Stimulated activated naive CD8-positive, alpha-beta T cell treated with anti-CD3 and anti-CD28 coated beads, Interleukin-15, amount 100 ng/mL, for 72 hours (primary cell): ENCODE results near the gene PPIE.
"Not testable (repeated sequence)": the region's sequence is repeated elsewhere in the genome, so short reads cannot be mapped to it uniquely, and the experiment has no call there.

Experiments
- ATAC-seq: fragments of 150-1000 bp; cut with Tn5 transposase; 2 replicates; pipeline ENCODE4 v1.10.0; 2021; ENCODE audit warnings: mild to moderate bottlenecking, moderate library complexity
- DNase-seq, 2 donors: peaks; one replicate each; pipeline ENCODE4 v3.0.0; 2021 to 2022
- H3K27ac Mint-ChIP-seq, 2 donors: one replicate each; pipeline ENCODE4 v1.8.0; 2022; ENCODE audit warnings: mild to moderate bottlenecking in 2 of 2, mixed read lengths in 2 of 2, moderate library complexity in 2 of 2
- H3K27me3 Mint-ChIP-seq: one replicate; pipeline ENCODE4 v1.8.0; 2022; ENCODE audit warnings: mixed read lengths
- H3K4me1 Mint-ChIP-seq: one replicate; pipeline ENCODE4 v1.8.0; 2022; ENCODE audit warnings: mild to moderate bottlenecking, mixed read lengths
- H3K4me3 Mint-ChIP-seq, 2 donors: one replicate each; pipeline ENCODE4 v1.8.0; 2022; ENCODE audit warnings: mild to moderate bottlenecking in 2 of 2, mixed read lengths in 2 of 2, moderate library complexity in 1 of 2
- H3K9me3 Mint-ChIP-seq, 2 donors: one replicate each; pipeline ENCODE4 v1.8.0; 2022; ENCODE audit warnings: mixed read lengths in 2 of 2

The PPIE gene

DNA sequence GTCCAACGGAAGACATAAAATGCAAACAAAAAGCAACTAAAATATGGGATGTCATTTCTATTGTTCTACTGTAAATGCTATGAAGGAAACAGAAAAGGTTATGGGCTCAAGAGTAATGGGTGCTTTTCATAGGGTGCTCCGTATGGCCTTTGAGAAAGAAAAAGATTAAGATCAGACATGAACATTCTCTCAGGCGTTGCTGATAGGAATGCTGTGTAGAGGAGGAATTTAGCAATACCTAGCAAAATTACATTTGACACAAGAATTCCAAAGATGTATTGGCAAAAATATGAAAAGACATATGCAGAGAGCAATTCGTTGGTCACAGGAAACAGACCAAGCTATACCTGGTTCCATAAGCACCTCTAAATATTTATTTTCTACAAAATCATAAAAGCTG lies 38.2 kb downstream of the PPIE start:
- DNase-seq (no peak), ATAC-seq (no peak)
- no peak overlapping the region for H3K4me3 Mint-ChIP-seq
- H3K9me3 Mint-ChIP-seq = no peaks in the 10 kb centered on the region
- H3K4me1 Mint-ChIP-seq = peaks cover 4% of the 10 kb centered on the region
- peaks cover 32% of the 10 kb centered on the region for H3K27me3 Mint-ChIP-seq
- no peak overlapping the region for H3K27ac Mint-ChIP-seq

DNA sequence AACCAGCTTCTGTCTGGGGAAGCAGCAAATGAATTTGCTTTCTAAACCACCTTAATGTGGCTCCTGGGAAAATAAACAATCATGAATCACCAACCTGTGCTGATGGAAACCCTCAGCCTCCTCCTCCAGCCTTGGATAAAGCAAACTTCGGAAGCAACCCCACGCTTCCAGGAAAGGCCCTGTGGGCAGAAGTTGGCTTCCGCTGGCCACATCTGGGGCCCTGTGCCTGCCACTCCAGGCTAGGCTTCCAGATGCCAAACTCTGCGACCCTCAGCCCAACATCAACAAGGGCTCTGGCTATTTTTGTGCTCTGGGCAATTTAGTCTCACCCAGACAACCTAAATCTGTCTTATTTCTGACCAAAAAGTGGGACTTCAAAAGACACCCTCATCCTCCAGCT lies 38.6 kb downstream of the PPIE start:
- ATAC-seq (no peak), DNase-seq (no peak)
- Mint-ChIP-seq H3K4me1 (peaks cover 4% of the 10 kb centered on the region), H3K27me3 (peaks cover 32% of the 10 kb centered on the region), H3K27ac (no peak overlapping the region), H3K9me3 (no peaks in the 10 kb centered on the region), H3K4me3 (no peak overlapping the region)

DNA sequence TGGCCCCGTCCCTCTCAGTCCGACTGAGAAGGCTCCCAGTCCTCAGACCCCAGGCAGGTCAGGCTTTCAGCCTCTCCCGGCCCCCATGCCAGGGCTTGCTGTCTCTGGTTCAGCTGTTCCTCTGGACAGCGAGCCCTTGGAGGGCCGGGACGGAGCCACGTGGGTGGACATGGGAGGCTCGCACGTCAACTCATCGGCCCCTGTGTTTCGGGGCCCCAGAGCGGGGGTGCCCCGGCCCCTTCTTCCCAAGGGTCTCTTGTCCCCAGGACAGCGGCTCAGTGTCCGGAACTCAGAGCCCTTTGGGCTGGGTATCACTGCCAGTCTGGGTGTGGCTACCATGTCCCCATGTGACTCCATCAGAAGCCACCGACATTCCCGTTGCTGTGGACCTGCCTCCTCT lies 39.2 kb downstream of the PPIE start:
- H3K4me1 Mint-ChIP-seq, H3K27ac Mint-ChIP-seq, ATAC-seq, H3K4me3 Mint-ChIP-seq, DNase-seq, H3K9me3 Mint-ChIP-seq: not testable (repeated sequence)
- H3K27me3 Mint-ChIP-seq = peaks cover 34% of the 10 kb centered on the region

DNA sequence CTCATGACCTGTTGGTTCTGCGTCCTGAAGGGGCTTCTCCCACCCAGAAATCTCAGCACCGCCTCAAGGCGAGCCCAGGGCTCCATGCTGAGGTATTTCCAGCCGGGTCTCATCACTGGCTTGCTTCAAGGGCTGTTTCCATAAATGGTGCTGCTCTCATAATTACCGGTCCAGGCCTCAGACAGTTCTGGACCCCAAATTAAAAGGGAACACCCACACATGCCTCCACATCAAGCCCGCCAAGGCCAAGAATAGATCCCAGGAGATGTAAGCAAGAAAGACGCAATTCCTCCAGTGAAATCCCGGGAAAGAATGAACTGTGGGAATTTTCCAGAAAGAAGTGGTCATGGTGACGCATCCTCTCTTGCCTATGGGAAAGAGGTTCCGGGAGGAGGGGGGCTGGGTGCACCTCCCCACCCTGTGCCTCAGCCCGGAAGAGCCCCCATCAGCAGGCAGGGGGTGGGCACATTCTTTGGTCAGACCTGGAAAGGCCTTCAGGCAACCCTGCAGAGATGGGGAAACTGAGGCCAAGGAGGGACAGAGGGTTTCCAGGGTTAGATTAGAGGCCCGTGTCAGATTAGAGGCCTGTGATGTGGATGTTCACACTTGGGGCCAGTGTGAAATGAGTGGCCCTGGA lies 39.9 kb downstream of the PPIE start:
- not testable (repeated sequence) for H3K4me1 Mint-ChIP-seq, ATAC-seq, DNase-seq, H3K27ac Mint-ChIP-seq, H3K4me3 Mint-ChIP-seq, H3K9me3 Mint-ChIP-seq
- H3K27me3 Mint-ChIP-seq = peaks cover 37% of the 10 kb centered on the region

DNA sequence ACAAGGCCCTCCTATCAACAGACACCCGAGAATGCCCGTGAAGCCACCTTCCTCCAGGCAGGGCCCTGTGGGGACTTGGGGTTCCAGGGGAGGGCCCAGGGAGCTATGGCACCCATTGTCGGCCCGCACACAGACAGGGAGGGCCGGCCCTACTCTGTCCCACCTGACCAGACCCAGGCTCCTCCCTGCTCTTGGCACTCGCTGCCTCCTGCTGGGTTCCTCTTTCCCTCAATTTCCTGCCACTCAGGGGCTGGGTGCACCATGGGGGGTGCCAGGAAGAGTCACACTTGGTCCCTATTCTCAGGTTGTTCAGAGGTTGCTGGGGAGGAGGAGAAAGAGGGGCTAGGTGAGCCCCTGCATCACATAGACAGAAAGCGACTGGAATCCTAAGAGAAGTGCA lies 40.5 kb downstream of the PPIE start:
- H3K4me1 Mint-ChIP-seq = peaks cover 4% of the 10 kb centered on the region
- H3K27me3 Mint-ChIP-seq = peaks cover 37% of the 10 kb centered on the region
- ATAC-seq = no peak
- no peak overlapping the region for H3K4me3 Mint-ChIP-seq
- no peaks in the 10 kb centered on the region for H3K9me3 Mint-ChIP-seq
- DNase-seq = no peak
- H3K27ac Mint-ChIP-seq = no peak overlapping the region

DNA sequence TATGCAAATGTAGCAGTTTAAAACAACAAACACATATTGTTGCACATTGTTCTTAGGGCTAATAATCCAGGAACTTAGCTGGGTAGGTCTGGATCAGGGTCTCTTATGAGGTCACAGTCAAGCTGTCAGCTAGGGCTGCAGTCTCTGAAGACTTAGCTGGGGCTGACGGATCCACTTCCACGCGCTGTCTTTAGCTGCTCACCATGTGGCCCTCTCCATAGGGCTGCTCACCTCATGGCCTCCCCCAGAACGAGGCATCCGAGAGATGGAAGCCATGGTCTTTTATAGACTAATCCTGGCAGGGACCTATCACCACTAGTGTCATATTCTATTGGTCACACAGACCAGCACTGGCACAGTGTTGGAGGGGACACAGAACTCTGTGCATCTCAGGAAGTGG lies 41.1 kb downstream of the PPIE start:
- peaks cover 37% of the 10 kb centered on the region for H3K27me3 Mint-ChIP-seq
- H3K27ac Mint-ChIP-seq = no peak overlapping the region
- H3K4me1 Mint-ChIP-seq = peaks cover 4% of the 10 kb centered on the region
- no peak for DNase-seq
- H3K9me3 Mint-ChIP-seq = no peaks in the 10 kb centered on the region
- ATAC-seq = no peak
- H3K4me3 Mint-ChIP-seq = no peak overlapping the region

DNA sequence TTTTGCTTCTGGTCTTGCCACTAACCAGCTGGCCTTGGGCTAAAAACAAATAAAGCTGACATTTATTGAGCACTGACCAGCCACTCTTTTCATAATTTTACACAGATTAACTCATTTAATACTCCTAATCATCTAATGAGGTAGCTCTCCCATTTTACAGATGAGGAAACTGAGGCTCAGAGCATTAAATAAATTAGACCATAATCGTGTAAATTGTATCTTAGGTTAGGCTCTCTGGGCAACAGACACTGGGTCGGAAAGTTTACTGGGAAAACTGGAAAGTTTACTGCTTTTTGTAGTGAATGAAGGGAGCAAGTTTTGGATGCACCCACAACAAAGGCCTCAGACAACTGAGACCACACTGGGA lies 42.6 kb downstream of the PPIE start:
- peaks cover 38% of the 10 kb centered on the region for H3K27me3 Mint-ChIP-seq
- no peak for DNase-seq
- H3K9me3 Mint-ChIP-seq = no peaks in the 10 kb centered on the region
- no peak overlapping the region for H3K27ac Mint-ChIP-seq
- no peak for ATAC-seq
- H3K4me1 Mint-ChIP-seq = peaks cover 1% of the 10 kb centered on the region
- no peak overlapping the region for H3K4me3 Mint-ChIP-seq

DNA sequence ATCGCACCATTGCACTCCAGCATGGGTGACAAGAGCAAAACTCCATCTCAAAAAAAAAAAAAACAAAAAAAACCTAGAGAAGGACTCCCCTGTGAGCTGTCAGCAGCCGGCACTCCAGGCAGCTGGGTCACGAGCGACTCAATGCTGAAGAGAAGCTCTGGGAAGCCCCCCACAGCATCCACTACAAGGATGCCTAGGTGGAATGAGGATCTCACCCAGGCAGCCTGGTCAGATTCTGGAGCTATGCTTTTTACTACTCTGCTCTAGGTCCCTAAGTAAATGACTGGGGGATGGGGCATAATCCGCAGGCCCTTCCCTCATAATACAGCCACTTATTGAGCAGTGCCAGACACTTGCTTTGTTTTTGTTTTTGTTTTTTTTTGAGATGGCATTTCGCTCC lies 43.4 kb downstream of the PPIE start:
- DNase-seq (no peak), ATAC-seq (no peak)
- Mint-ChIP-seq H3K4me1 (no peaks in the 10 kb centered on the region), H3K27me3 (peaks cover 43% of the 10 kb centered on the region), H3K4me3 (no peak overlapping the region), H3K27ac (no peak overlapping the region), H3K9me3 (no peaks in the 10 kb centered on the region)

DNA sequence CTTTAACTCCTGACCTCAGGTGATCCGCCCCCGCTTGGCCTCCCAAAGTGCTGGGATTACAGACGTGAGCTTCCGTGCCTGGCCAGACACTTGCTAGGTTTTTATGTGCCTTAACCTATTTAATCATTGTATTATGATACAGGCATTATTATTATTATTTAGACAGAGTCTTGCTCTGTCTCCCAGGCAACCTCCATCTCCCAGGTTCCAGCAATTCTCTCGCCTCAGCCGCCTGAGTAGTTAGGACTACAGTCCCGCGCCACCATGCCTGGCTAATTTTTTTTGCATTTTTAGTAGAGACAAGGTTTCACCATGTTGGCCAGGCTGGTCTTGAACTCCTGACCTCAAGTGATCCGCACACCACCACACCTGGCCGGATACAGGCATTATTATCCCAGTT lies 44.0 kb downstream of the PPIE start:
- ATAC-seq, H3K4me3 Mint-ChIP-seq, H3K4me1 Mint-ChIP-seq, H3K9me3 Mint-ChIP-seq, DNase-seq: not testable (repeated sequence)
- peaks cover 49% of the 10 kb centered on the region for H3K27me3 Mint-ChIP-seq
- H3K27ac Mint-ChIP-seq = peak overlapping the region in 1 of 2 donors; percentile 16

DNA sequence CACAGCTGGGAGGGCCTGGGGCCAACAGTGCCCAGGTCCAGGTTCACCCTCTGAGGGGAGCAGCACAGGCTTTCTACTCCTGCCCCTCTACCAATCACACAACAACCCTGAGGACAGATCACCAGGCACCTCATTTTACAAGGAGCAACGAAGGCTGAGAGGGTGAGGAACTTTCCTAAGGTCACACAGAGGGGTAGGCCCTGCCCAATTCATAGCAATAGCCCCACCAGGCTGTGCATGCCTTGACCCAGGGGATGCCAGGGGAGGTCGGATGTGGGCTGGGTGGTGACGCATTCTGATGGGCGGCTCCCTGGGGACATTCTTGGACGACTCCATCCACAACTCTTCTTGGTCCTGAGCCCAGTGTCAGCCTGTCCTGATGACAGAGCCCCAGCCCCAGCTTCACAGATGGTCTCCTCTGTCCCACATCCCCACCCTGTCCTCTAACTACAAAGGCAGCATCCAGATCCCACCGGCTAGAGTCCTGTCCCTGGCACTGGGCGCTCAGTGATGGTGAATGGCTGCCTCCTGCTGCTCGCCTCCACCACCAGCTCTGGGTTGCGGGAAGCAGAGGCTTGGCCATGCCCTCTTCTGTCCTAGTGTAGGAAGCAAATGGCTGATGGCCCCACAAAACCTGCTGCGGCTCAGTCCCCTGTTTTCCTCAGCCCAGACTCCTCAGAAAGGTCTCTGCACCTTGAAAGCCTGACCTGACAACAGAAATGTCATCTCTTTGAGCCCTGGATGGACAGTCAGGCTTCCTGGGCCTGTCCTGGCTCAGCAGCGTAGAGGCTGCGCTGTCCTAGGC lies 47.8 kb downstream of the PPIE start:
- H3K27ac Mint-ChIP-seq, DNase-seq, H3K9me3 Mint-ChIP-seq, H3K4me1 Mint-ChIP-seq, ATAC-seq: not testable (repeated sequence)
- Mint-ChIP-seq H3K27me3 (peaks cover 48% of the 10 kb centered on the region), H3K4me3 (peak overlapping the region in 1 of 2 donors; percentile 54)

DNA sequence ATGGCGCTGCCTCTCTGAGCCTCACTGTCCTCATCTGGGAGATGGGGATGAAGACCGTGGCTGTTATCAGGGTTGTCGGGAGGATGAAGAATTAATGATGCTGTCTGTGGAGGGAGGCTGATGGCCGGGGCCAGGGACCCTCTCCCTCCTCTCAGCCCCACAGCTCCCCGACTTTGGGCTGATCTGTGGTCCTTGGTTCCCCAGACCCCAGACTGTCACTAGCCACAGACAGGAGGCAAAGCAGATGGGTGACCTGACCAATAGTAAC lies 48.4 kb downstream of the PPIE start:
- H3K4me3 Mint-ChIP-seq = peak overlapping the region; percentile 28 to 54
- not testable (repeated sequence) for H3K4me1 Mint-ChIP-seq, DNase-seq, H3K27ac Mint-ChIP-seq, H3K9me3 Mint-ChIP-seq, ATAC-seq
- H3K27me3 Mint-ChIP-seq = peaks cover 51% of the 10 kb centered on the region

DNA sequence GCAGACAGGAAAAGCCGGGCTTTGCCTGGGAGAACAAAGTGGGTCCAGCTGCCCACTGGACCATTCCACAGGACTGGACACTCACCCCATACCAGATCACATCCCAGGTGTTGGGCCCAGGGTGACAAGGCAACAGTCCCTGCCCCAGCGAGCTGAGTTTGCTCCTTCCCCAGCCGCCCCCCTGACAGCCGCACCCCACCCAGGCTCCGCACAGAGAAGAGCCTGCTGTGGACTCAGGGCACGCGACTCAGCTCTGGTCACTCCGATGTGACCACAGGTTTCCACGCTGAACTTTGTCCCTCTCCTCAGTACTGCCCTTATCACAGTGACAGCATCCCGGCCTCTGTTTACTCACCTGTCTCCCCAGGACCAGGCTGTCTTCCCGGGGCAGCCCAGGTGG lies 48.8 kb downstream of the PPIE start:
- ATAC-seq (no peak), DNase-seq (no peak)
- H3K27me3 Mint-ChIP-seq = peaks cover 55% of the 10 kb centered on the region
- peak overlapping the region; percentile 28 to 54 for H3K4me3 Mint-ChIP-seq
- no peak overlapping the region for H3K27ac Mint-ChIP-seq
- H3K4me1 Mint-ChIP-seq = peaks cover 9% of the 10 kb centered on the region
- no peaks in the 10 kb centered on the region for H3K9me3 Mint-ChIP-seq

DNA sequence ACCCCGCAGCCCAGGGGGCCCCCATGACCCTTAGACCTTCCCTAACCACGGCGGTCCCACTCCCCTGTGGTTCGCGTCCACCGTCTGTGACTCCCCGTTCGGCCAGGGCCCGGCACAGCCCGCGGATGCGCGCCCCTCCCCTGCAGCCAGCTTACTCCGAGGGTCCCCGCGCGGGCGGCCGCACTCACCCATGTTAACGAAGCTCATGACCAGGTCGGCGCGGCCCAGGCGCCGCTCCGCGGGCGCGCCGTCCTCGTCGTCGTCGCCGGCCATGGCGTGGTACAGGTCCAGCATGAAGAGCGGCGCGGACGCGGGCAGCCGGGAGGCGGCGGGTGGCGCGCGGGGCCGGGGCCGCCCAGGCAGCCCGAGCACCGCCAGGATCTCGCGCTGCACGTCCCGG lies 49.3 kb downstream of the PPIE start:
- Mint-ChIP-seq H3K4me1 (peaks cover 14% of the 10 kb centered on the region), H3K27me3 (peaks cover 57% of the 10 kb centered on the region), H3K4me3 (peak overlapping the region; percentile 54 to 55)
- peak; percentile 19 for ATAC-seq
- not testable (repeated sequence) for H3K9me3 Mint-ChIP-seq, DNase-seq, H3K27ac Mint-ChIP-seq

DNA sequence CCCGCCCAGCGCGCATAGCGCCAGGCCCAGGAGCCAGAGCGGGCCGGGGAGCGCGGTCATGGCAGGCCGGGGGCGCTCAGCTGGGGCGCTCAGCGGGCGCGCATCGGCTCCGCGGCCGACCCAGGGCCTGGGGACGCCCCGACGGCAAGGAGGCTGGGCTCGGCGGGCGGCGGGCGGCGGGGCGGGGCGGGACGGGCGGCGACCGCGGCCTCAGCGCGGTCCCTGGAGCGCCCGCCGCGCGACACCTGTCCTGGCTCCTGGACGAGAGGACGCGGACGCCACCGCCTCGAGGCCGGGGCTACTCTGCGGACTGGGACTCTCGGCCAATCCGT lies 49.7 kb downstream of the PPIE start:
- Mint-ChIP-seq H3K27me3 (peaks cover 59% of the 10 kb centered on the region), H3K9me3 (no peaks in the 10 kb centered on the region), H3K4me1 (peaks cover 14% of the 10 kb centered on the region), H3K4me3 (no peak overlapping the region), H3K27ac (no peak overlapping the region)
- DNase-seq (no peak), ATAC-seq (peak; percentile 52)

DNA sequence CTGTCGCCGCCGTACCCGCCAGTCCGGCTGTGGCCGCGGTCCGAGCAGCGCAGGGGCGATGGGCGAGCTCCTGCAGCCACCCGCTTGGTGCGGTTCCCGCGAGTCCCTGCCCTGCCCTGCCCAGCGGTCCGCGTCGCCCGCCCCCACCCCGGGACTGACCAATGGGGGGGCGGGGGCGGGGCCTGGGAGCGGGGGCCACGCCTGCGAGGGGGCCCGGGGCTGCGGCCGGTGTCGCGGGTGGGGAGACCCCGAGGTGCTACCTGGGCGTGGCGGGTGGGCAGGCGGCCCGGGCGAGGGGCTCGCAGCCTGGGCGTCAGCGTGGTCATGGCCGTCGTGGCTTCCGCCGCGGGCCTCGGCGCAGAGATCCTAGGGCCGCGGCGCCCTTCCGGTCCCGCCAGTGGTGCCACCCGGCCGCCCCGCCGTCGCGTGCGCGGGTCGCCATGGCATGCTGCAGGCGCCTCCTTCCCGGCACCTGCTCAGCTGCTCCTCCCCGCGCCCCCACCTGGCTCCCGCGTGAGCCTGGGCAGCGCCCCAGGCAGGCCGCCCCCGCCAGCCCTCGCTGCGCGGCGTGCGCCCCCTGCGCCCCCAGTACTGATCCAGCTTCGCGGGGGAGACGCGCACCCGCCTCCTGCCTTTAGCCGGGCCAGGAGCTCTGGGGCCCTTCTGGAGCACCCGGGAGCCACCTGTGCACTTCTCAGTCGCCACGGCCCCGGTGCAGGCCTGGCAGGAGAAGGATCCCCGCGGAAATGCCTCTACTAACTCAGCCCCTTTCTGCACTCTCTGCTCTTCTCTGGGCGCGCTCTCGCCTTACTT lies 50.3 kb downstream of the PPIE start, which contains the start of gene BMP8B:
BMP8B (minus strand) TSS at position 108 of the 813 bp plus-strand sequence. CDS start 380 bp downstream, outside the sequence.
- peak; percentile 57 to 60 for DNase-seq
- no peak within 1 kb of the TSS for H3K27ac Mint-ChIP-seq
- ATAC-seq = peak; percentile 82

DNA sequence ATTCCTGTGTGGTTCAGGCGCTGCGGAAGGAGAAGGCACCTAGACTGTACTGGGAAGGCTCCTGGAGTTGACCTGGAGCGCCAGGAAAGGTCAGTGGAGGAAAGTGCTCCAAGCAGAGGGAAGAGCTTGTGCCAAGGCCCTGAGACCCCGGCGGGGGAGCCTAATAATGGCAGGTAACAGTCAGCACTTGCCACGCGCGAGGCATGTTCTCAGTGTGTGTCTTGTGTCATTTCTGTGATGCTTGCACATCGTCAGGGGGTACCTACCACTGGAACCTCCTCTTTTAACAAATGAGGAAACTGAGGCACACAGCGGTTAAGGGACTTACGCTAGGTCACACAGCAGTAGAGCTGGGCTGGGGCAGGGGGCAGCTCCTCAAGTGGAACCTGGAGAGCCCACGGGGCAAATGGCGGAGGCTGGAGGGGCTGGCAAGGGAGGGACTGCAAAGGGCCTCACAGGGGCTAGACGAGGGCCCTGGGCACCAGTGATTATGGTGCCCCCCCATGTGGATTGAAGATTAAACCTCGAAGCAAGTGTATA lies 51.0 kb downstream of the PPIE start:
- ATAC-seq (no peak), DNase-seq (no peak)
- H3K27me3 Mint-ChIP-seq = peaks cover 72% of the 10 kb centered on the region
- H3K4me1 Mint-ChIP-seq = peaks cover 14% of the 10 kb centered on the region
- H3K4me3 Mint-ChIP-seq = peak overlapping the region; percentile 80 to 86
- H3K27ac Mint-ChIP-seq = no peak overlapping the region
- H3K9me3 Mint-ChIP-seq = no peaks in the 10 kb centered on the region

More for the DNA sequence above, 50.3 kb downstream of the PPIE start, which contains the start of gene BMP8B:
- H3K4me1 Mint-ChIP-seq = peaks cover 14% of the 10 kb centered on the region
- peaks cover 65% of the 10 kb centered on the region for H3K27me3 Mint-ChIP-seq
- H3K4me3 Mint-ChIP-seq = peak within 1 kb of the TSS; percentile 80 to 86
- no peaks in the 10 kb centered on the region for H3K9me3 Mint-ChIP-seq
